Limb (tissue), 2 donors: ENCODE results near the gene OSBPL9.

Experiments
- DNase-seq, 2 donors: peaks; one replicate each; pipeline ENCODE4 v3.0.0-alpha.2; 2016; ENCODE audit errors: extremely low spot score in 2 of 2

The OSBPL9 gene

GRCh38 chr1:51616903-51617708 is at the start of gene OSBPL9:
Gene OSBPL9, plus strand, starts transcription at chr1:51617092. Its CDS starts 19 bp downstream, at chr1:51617111.
- peak; percentile 94 to 97 for DNase-seq

GRCh38 chr1:51567653-51568052 is 49.2 kb upstream of the OSBPL9 start:
- DNase-seq: no peak

GRCh38 chr1:51568231-51568935 is 48.5 kb upstream of the OSBPL9 start:
- no peak for DNase-seq

- DNase-seq: no peak
These were observed 47.4 kb upstream of the OSBPL9 start for GRCh38 chr1:51569284-51570062.

GRCh38 chr1:51570063-51570710 is 46.7 kb upstream of the OSBPL9 start:
- no peak for DNase-seq

GRCh38 chr1:51572365-51572764 is 44.5 kb upstream of the OSBPL9 start:
- no peak for DNase-seq

- DNase-seq: no peak
These were observed 42.1 kb upstream of the OSBPL9 start for GRCh38 chr1:51574796-51575195.

- no peak for DNase-seq
These were observed 41.3 kb upstream of the OSBPL9 start for GRCh38 chr1:51575406-51576084.

GRCh38 chr1:51576085-51576444 is 40.8 kb upstream of the OSBPL9 start:
- no peak for DNase-seq

GRCh38 chr1:51576923-51577322 is 40.0 kb upstream of the OSBPL9 start:
- DNase-seq: no peak

- no peak for DNase-seq
These were observed 38.3 kb upstream of the OSBPL9 start for GRCh38 chr1:51578383-51579109.

GRCh38 chr1:51581238-51581637 is 35.7 kb upstream of the OSBPL9 start:
- DNase-seq: no peak

GRCh38 chr1:51583532-51583931 is 33.4 kb upstream of the OSBPL9 start:
- peak; percentile 45 to 48 for DNase-seq

GRCh38 chr1:51584021-51584420 is 32.9 kb upstream of the OSBPL9 start:
- no peak for DNase-seq

GRCh38 chr1:51592711-51593110 is 24.2 kb upstream of the OSBPL9 start:
- no peak for DNase-seq

GRCh38 chr1:51594716-51595115 is 22.2 kb upstream of the OSBPL9 start:
- no peak for DNase-seq

GRCh38 chr1:51600529-51600928 is 16.4 kb upstream of the OSBPL9 start:
- no peak for DNase-seq

- DNase-seq: no peak
These were observed 15.9 kb upstream of the OSBPL9 start for GRCh38 chr1:51600965-51601364.

- no peak for DNase-seq
These were observed 10.8 kb upstream of the OSBPL9 start for GRCh38 chr1:51605961-51606723.

- no peak for DNase-seq
These were observed 9.2 kb upstream of the OSBPL9 start for GRCh38 chr1:51607681-51608095.
